Urinary bladder (tissue), 4 donors: ENCODE data around the gene KRTAP3-2. TPM values are rescaled to one million over a fixed set of nuclear protein-coding genes. Genes with fewer than 3 reads are reported as not detected.

Source experiments
- DNase-seq: peaks from one replicate; pipeline ENCODE4 v3.0.0-alpha.2; 2015; ENCODE audit errors: extremely low spot score
- H3K27ac ChIP-seq: one replicate; pipeline ENCODE4 v1.5.1; 2013; ENCODE audit warnings: low read depth, mild to moderate bottlenecking, moderate library complexity
- H3K36me3 ChIP-seq: one replicate; pipeline ENCODE4 v1.6.1; 2013; ENCODE audit warnings: mild to moderate bottlenecking, moderate library complexity; ENCODE audit not compliant: insufficient read depth
- H3K4me1 ChIP-seq: one replicate; pipeline ENCODE4 v1.6.1; 2013; ENCODE audit warnings: mild to moderate bottlenecking, moderate library complexity; ENCODE audit not compliant: insufficient read depth
- H3K4me3 ChIP-seq: one replicate; pipeline ENCODE4 v1.5.1; 2013; ENCODE audit warnings: low read depth, low read length
- WGBS: extraction: QIAGEN DNeasy Blood & Tissue Kit; methylation state at CpG from one replicate; pipeline ENCODE4 v1.1.7; 2013; 5-methylcytosine and 5-hydroxymethylcytosine counted together
- polyA plus RNA-seq: library from polyadenylated mRNA; stranded (reverse); fragments of 200-250 nt; gene quantifications from one replicate; pipeline ENCODE4 v1.2.3, GENCODE V29; 2013
- total RNA-seq: library from RNA; depleted of rRNA; stranded (reverse); fragments of >200 nt; gene quantifications from one replicate; pipeline ENCODE4 v1.2.3, GENCODE V29; 2014
- donor health status: healthy with polysubstance abuse.
- donor health status: healthy.

The KRTAP3-2 gene
- total and polyA plus RNA-seq, 2 donors, result not detected

DNA sequence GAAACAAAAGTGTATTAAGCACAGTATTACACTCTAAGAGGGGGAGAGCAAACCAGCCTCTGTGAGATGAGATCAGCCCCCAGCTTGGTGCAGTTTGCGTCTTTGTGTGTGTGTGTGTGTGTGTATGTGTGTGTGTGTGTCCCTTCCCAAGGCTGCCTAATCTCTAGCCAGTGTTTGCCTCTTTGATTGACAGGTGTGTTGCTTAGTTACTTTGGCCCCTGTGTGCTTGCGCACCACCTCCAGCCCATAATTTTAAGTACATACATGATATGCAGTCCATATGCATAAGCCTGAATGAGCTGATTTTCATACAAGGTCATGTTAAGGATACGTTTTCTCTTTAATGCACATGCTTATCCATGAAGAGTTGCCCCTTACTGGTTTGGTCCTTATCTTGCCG, 2.1 kb upstream of the KRTAP3-2 start:
- H3K4me3 ChIP-seq, result no peak overlapping the region
- DNase-seq, result no peak
- no peaks in the 10 kb centered on the region for H3K36me3 ChIP-seq
- no peak overlapping the region for H3K27ac ChIP-seq
- H3K4me1 ChIP-seq, result no peaks in the 10 kb centered on the region
- 75% methylated on average over 4 of the region's 4 CpGs for WGBS

DNA sequence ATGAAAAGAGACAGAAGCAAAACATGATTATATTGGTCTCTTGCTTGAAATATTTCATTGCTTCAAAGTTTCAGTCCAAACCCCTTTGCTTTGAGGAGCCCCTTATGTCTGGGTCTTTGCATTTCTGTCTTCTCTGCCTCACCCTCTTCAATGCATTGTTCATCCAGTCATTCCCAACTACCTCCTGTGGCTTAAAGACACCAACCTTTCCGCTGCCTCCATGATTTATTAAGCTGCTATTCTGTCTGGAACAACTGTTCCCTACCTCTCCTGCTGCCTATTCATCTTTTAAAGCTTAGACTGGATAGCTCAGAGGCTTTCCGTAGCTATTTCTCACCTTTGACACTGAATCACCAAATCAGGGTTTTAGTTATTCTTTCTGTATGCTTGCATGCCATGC, 2.3 kb downstream of the KRTAP3-2 start:
- 67% methylated on average over 2 of the region's 2 CpGs for WGBS
- no peak for DNase-seq

DNA sequence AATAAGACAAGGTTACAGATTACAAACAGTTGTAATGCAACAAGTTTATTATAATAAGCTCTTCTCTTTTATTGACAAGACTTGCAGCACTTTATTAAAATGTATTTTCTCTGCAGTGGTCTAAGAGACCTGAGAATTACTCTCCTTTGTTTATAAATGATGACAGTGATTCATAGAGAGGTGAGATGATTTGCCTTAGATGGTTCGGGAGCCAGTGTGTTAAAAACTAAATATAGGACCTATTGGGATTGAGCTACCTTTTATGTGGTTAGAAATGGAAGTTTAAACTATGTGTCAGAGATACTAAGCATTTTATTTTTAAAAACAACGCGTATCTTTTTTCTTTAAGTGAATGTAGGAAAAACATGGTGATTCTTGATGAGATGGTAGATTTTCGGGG, 2.9 kb downstream of the KRTAP3-2 start:
- no peaks in the 10 kb centered on the region for H3K36me3 ChIP-seq
- no peaks in the 10 kb centered on the region for H3K4me1 ChIP-seq
- DNase-seq, result no peak
- no peak overlapping the region for H3K27ac ChIP-seq
- 72% methylated on average over 4 of the region's 4 CpGs for WGBS
- H3K4me3 ChIP-seq, result no peak overlapping the region

More for the DNA sequence above, 2.3 kb downstream of the KRTAP3-2 start:
- H3K27ac ChIP-seq, result no peak overlapping the region
- no peak overlapping the region for H3K4me3 ChIP-seq
- H3K4me1 ChIP-seq, result no peaks in the 10 kb centered on the region
- H3K36me3 ChIP-seq, result no peaks in the 10 kb centered on the region

DNA sequence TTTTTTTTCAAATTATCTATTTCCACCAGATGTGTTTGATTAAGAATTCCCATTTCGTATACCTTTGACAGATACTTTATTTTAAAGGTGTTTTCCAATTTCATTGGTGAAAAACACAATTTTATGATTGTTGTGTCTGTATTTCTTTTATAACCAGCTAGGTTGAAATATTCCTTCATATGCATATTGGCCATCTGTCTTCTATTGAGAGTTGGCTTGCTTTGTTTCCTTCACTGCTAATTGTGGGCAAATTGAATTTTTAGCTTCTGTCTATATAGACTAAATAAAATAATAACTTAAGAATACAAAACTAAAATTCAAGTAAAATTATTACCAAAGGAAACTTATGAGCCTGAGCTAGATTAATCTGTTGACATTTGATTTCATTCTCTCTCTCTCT, 4.6 kb downstream of the KRTAP3-2 start:
- WGBS, result 33% methylated on average over 1 of the region's 1 CpG
- Histone ChIP-seq H3K4me1 (no peaks in the 10 kb centered on the region), H3K36me3 (no peaks in the 10 kb centered on the region), H3K27ac (no peak overlapping the region), H3K4me3 (no peak overlapping the region)
- no peak for DNase-seq

DNA sequence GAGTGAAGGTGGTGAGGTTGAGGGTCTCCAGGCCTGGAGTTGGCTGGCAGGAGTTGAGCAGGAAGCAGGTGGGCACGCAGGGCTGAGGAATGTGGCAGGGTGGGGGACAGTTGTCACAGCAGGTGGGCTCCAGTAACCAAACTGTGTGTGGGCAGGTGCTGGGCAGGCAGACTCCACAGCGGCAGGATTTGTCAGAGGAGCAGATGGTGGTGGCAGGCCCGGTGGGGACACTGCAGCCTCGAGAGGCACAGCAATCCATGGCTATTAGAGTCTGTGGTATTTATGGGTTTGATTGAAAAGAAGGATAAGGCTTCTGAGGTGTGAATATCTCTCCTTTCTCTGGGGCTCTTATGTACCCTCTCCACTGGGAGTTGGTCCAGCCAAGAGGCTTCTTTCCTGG, 5.9 kb downstream of the KRTAP3-2 start, which contains the start of gene KRTAP3-3:
Gene KRTAP3-3 (minus strand): TSS at position 326 of the 400 bp plus-strand sequence. CDS start 67 bp downstream, at position 259.
- no peak for DNase-seq
- 19% methylated on average over 4 of the region's 4 CpGs for WGBS
- no peaks in the 10 kb centered on the region for H3K4me1 ChIP-seq
- H3K4me3 ChIP-seq, result no peak within 1 kb of the TSS
- H3K27ac ChIP-seq, result no peak within 1 kb of the TSS
- H3K36me3 ChIP-seq, result no peaks in the 10 kb centered on the region

DNA sequence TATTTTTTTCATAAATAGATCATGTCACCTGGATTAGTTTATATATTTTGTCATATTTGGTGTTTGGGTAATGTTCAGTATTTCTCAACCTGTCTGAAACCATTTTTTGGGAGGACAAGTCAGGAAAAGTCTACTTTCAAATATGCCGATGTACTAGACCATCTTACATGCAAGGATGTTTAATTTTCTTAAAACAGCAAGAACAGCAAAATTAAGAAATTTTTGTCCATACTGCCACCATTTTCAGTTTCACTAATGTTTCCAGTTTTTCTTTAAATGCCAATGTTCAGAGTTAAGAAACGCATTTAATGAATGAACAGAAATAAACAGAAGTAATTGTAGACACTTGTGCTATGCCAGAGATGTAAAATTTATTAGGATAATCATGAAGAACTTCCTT, 6.6 kb downstream of the KRTAP3-2 start:
- no peak overlapping the region for H3K4me3 ChIP-seq
- H3K36me3 ChIP-seq, result no peaks in the 10 kb centered on the region
- no peak for DNase-seq
- no peaks in the 10 kb centered on the region for H3K4me1 ChIP-seq
- no peak overlapping the region for H3K27ac ChIP-seq
- 88% methylated on average over 2 of the region's 2 CpGs for whole genome bisulfite sequencing

DNA sequence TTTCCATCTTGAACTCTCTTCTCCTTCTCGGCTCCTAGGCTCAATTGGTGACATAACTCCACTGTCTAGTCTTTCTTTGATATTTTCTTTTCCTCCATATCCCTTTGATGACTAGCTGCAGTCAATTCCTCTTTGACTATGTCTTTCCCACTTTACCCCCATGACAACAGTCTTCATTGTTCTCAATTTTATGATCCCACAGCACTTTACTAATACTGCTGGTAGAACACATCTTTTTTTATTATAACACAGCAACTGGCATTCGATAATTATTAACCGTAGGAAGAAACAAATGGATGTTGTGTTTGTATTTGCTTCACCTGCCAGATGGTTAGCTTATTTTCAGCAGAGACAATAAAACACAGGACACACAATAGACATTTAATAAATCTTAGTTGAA, 7.0 kb downstream of the KRTAP3-2 start:
- Histone ChIP-seq H3K4me1 (no peaks in the 10 kb centered on the region), H3K36me3 (no peaks in the 10 kb centered on the region), H3K4me3 (no peak overlapping the region), H3K27ac (no peak overlapping the region)
- no peak for DNase-seq
- WGBS, result 81% methylated on average over 3 of the region's 3 CpGs

DNA sequence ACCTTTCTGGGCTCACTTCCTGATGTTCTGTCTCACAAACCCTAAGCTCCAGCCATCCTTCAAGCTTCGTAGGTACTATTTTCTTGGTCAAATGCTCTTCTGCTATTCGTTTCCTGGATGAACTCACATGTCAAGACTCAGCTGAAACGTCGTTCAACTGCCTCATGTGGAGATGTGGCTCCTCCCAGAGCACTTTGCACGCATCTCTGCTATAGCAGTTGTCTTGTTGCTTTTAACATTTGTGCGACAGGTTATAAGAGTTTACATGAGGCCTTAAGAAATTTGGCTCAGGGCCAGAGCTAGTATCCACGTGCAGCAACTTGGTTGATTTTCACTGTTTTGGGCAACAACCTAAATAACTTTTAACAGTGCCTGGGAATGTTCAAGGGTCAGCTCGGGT, 12.8 kb downstream of the KRTAP3-2 start:
- 47% methylated on average over 8 of the region's 8 CpGs for WGBS
- no peaks in the 10 kb centered on the region for H3K36me3 ChIP-seq
- H3K4me1 ChIP-seq, result no peaks in the 10 kb centered on the region
- H3K27ac ChIP-seq, result no peak overlapping the region
- DNase-seq, result no peak
- H3K4me3 ChIP-seq, result no peak overlapping the region

DNA sequence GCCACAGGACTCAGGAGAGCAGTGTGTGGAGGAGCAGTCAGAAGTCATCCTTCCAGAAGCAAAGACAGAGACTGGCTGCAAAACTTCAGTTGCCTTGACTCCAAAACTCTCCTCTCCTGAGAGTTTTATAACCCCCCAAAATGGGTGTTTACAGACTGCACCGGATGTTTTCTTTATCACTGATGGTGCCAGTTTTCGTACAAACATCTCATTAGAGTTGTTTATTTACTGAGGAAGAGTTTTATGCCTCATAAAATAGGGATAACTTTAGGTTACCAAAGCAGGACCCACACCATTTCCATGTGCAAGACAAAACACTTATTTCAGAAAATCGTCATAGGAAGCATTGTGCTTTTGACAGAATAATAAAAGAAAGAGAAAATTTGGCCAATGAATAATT, 15.5 kb downstream of the KRTAP3-2 start, which contains the start of gene KRT40:
Gene KRT40 (minus strand): TSS at position 101 of the 400 bp plus-strand sequence. CDS start 53 bp downstream, at position 48.
- Histone ChIP-seq H3K36me3 (no peaks in the 10 kb centered on the region), H3K27ac (no peak within 1 kb of the TSS), H3K4me3 (no peak within 1 kb of the TSS), H3K4me1 (no peaks in the 10 kb centered on the region)
- 17% methylated on average over 3 of the region's 3 CpGs for WGBS
- DNase-seq, result no peak

DNA sequence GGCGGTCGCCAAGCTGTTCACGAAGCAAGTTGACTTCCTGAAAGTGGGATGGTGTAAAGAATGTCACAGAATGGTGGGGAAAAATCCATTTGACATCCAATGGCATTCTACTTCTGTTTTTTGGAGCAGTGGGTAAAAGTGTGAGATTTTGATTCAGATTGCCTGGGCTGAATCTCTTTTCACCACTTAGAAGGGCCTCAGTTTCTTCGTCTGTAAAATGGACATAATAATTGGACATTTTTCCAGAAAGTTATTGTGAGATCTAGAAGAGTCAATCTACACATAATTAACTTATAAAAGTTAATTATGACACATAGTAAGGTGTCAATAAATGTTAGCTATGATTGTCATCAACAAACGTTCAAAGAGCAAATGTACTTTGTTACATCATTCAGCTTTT, 18.6 kb downstream of the KRTAP3-2 start:
- no peak overlapping the region for H3K27ac ChIP-seq
- DNase-seq, result no peak
- no peaks in the 10 kb centered on the region for H3K4me1 ChIP-seq
- H3K36me3 ChIP-seq, result no peaks in the 10 kb centered on the region
- H3K4me3 ChIP-seq, result no peak overlapping the region
- 49% methylated on average over 5 of the region's 5 CpGs for WGBS

DNA sequence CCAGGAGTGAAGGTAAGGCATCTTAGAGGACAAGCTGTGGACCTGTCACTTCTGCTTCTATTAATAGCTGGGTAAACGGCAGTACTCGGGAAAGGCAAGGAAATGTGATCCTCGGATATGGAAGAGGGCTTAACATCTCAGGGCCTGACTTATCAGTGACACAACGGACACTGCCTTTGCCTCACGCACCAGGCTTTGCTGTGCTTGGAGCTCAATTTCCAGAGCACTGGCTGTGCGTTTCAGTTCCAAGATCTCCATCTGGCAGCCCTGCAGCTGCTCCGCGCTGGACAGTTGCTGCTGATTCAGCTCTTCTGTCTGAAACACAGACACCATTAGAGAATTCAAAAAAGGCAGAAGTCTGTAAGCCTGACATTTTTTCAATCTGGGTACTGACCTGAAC, 19.1 kb downstream of the KRTAP3-2 start:
- WGBS, result 16% methylated on average over 8 of the region's 8 CpGs
- Histone ChIP-seq H3K36me3 (no peaks in the 10 kb centered on the region), H3K4me3 (no peak overlapping the region), H3K4me1 (no peaks in the 10 kb centered on the region), H3K27ac (no peak overlapping the region)
- DNase-seq, result no peak

DNA sequence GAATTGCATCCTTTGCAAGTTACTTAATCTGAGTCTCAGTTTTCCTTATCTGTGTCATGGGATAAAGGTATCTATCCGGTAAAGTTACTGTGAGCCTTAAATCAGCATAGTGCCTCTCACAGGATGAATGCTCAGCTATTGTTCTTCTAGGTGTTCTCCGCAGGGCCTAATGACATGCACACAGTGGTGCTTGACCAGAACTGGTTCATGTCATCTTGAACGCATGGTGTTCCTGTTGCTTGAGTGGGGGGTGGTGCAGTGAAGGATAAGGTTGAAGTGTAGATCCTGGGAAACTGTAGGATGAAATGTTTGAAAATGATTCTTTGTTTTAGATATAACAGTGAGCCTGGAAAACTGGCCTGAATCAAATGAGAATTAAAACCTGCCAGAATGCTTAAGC, 19.6 kb downstream of the KRTAP3-2 start:
- H3K27ac ChIP-seq, result no peak overlapping the region
- 79% methylated on average over 3 of the region's 3 CpGs for WGBS
- H3K4me3 ChIP-seq, result no peak overlapping the region
- H3K4me1 ChIP-seq, result no peaks in the 10 kb centered on the region
- no peak for DNase-seq
- H3K36me3 ChIP-seq, result no peaks in the 10 kb centered on the region

DNA sequence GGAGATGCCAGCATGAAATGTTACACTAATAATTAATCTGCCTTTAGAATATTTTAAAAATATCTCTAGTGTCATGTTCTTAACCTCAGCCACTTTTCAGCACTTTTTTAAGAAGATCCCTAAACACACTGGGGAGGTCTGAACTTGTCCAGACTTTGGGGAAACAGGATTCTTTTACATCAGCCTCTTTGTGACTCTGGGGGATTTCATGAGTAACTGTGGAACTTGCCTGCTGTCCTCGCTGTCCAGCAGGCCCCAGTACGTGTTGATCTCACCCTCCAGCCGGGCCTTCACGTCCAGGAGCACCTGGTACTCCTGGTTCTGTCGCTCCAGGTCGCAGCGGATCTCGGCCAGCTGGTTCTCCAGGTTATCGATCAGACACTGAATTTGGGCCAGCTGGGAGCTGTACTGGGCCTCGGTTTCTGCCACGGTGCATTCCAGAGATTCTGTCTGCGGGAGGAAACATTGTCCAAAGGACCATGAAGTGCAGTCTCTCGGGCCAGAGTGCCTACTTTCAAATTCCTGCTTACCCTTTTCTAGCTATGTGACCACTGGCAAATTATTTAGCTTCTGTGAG, 21.0 kb downstream of the KRTAP3-2 start:
- H3K27ac ChIP-seq, result no peak overlapping the region
- WGBS, result 71% methylated on average over 13 of the region's 13 CpGs
- H3K4me3 ChIP-seq, result no peak overlapping the region
- DNase-seq, result no peak
- no peaks in the 10 kb centered on the region for H3K36me3 ChIP-seq
- no peaks in the 10 kb centered on the region for H3K4me1 ChIP-seq

DNA sequence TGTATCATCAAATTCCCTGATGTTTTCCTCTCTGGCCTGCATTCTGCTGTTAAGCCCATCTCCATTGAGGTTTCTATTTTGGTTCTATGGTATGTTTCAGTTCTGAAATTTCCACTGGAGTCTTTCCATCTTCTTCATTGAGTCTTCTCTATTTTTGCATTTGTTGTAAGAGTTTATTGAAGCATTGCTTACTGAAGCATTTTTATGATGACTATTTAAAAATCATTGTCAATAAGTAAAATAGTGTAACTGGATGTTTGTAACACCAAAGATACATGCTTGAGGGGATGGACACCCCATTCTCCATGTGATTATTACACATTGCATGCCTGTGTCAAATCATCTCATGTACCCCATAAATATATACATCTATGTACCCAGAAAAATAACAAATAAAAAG, 24.2 kb downstream of the KRTAP3-2 start:
- Histone ChIP-seq H3K4me3 (no peak overlapping the region), H3K36me3 (no peaks in the 10 kb centered on the region), H3K4me1 (no peaks in the 10 kb centered on the region), H3K27ac (no peak overlapping the region)
- DNase-seq, result no peak

DNA sequence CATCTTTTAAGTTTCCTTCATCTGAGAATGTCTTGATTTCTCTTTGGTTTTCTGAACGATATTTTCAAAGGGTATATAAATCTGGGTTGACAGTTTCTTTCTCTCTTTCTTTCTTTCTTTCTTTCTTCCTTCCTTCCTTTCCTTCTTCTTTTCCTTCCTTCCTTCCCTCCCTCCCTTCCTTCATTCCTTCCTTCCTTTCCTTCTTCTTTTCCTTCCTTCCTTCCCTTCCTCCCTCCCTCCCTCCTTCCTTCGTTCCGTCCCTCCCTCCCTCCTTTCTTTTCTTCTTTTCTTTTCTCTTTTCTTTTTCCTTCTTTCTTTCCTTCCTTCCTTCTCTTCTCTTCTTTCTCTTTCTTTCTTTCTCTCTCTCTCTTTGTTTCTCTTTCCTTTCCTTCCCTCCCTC, 25.3 kb downstream of the KRTAP3-2 start:
- Histone ChIP-seq H3K36me3 (no peaks in the 10 kb centered on the region), H3K4me1 (no peaks in the 10 kb centered on the region), H3K27ac (no peak overlapping the region), H3K4me3 (no peak overlapping the region)
- 88% methylated on average over 3 of the region's 3 CpGs for WGBS
- no peak for DNase-seq
